GM23338 (cell line): Measurements from ENCODE around the gene EDNRB. TPM values are rescaled to one million over a fixed set of nuclear protein-coding genes. Genes with fewer than 3 reads are reported as not detected.

Source experiments
- ATAC-seq: fragments of 200-7000 bp; cut with Tn5 transposase; 3 replicates; pipeline ENCODE4 v1.9.1; 2020
- DNase-seq: peaks from one replicate; pipeline ENCODE4 v3.0.0-alpha.2; 2015; ENCODE audit warnings: low spot score
- H2AFZ ChIP-seq: fragments of 200-600 bp; sonication (generic); 2 replicates; pipeline ENCODE4 v1.8.0; 2016; ENCODE audit warnings: antibody characterized with exemption, mild to moderate bottlenecking, moderate library complexity
- H3F3A ChIP-seq: fragments of 200-600 bp; sonication (generic); replicated peaks from 2 replicates; pipeline ENCODE4 v1.8.0; 2017; ENCODE audit warnings: antibody characterized with exemption, mixed run types, low read depth
- H3K27ac ChIP-seq: fragments of 200-600 bp; sonication (generic); 2 replicates; pipeline ENCODE4 v1.6.1; 2016; ENCODE audit warnings: low read depth
- H3K27me3 ChIP-seq: fragments of 200-600 bp; sonication (generic); 2 replicates; pipeline ENCODE4 v1.8.0; 2016; ENCODE audit warnings: mild to moderate bottlenecking, mixed run types, moderate library complexity; ENCODE audit not compliant: insufficient read depth
- H3K36me3 ChIP-seq: fragments of 200-600 bp; sonication (generic); 2 replicates; pipeline ENCODE4 v1.8.0; 2016; ENCODE audit warnings: mild to moderate bottlenecking; ENCODE audit not compliant: insufficient read depth
- H3K4me1 ChIP-seq: fragments of 200-600 bp; sonication (generic); 2 replicates; pipeline ENCODE4 v1.8.0; 2016; ENCODE audit warnings: mild to moderate bottlenecking, moderate library complexity; ENCODE audit not compliant: insufficient read depth
- H3K4me2 ChIP-seq: fragments of 200-600 bp; sonication (generic); 2 replicates; pipeline ENCODE4 v1.7.1; 2017; ENCODE audit warnings: mixed run types
- H3K4me3 ChIP-seq: fragments of 200-600 bp; sonication (generic); 2 replicates; pipeline ENCODE4 v1.6.1; 2016; ENCODE audit warnings: mixed run types
- H3K79me2 ChIP-seq: fragments of 200-600 bp; sonication (generic); replicated peaks from 2 replicates; pipeline ENCODE4 v1.8.0; 2017; ENCODE audit warnings: mild to moderate bottlenecking; ENCODE audit not compliant: insufficient read depth
- H3K9me2 ChIP-seq: fragments of 200-600 bp; sonication (generic); 2 replicates; pipeline ENCODE4 v1.8.0; 2017; ENCODE audit not compliant: insufficient read depth
- H4K20me1 ChIP-seq: fragments of 200-600 bp; sonication (generic); replicated peaks from 2 replicates; pipeline ENCODE4 v1.8.0; 2017; ENCODE audit warnings: mild to moderate bottlenecking; ENCODE audit not compliant: insufficient read depth
- H3K27ac Mint-ChIP-seq: 2 replicates; pipeline ENCODE4 v1.8.0; 2020; ENCODE audit warnings: inconsistent platforms, mild to moderate bottlenecking, moderate library complexity, mixed read lengths
- H3K27me3 Mint-ChIP-seq: 3 replicates; pipeline ENCODE4 v1.8.0; 2022; ENCODE audit warnings: low read depth, mild to moderate bottlenecking, moderate library complexity, mixed read lengths, inconsistent platforms; ENCODE audit not compliant: insufficient read depth, poor library complexity
- H3K36me3 Mint-ChIP-seq: 3 replicates; pipeline ENCODE4 v1.8.0; 2021; ENCODE audit warnings: low read depth, mild to moderate bottlenecking, inconsistent platforms, moderate library complexity, mixed read lengths
- H3K4me1 Mint-ChIP-seq: 3 replicates; pipeline ENCODE4 v1.8.0; 2020; ENCODE audit warnings: mild to moderate bottlenecking, inconsistent platforms, mixed read lengths
- H3K4me3 Mint-ChIP-seq: 3 replicates; pipeline ENCODE4 v1.8.0; 2021; ENCODE audit warnings: moderate library complexity, mild to moderate bottlenecking, inconsistent platforms, mixed read lengths
- H3K9me3 Mint-ChIP-seq: 3 replicates; pipeline ENCODE4 v1.8.0; 2020; ENCODE audit warnings: moderate library complexity, mild to moderate bottlenecking, inconsistent platforms, mixed read lengths
- CREB1 ChIP-seq: fragments of 250-450 bp; sonication (Bioruptor Pico); IDR thresholded peaks from 2 replicates; pipeline ENCODE4 v1.5.0; 2020; ENCODE audit warnings: low read depth, mild to moderate bottlenecking, moderate library complexity
- ETS1 ChIP-seq: IDR thresholded peaks from 2 replicates; pipeline ENCODE4 v1.6.1; 2016; ENCODE audit warnings: antibody characterized with exemption
- EZH2phosphoT487 ChIP-seq: fragments of 200-600 bp; sonication (generic); IDR thresholded peaks from one replicate; pipeline ENCODE4 v1.8.1; 2018; ENCODE audit warnings: antibody characterized with exemption; ENCODE audit not compliant: unreplicated experiment
- JUNB ChIP-seq: IDR thresholded peaks from one replicate; pipeline ENCODE4 v1.6.1; 2016; ENCODE audit warnings: antibody characterized with exemption; ENCODE audit not compliant: unreplicated experiment
- POLR2AphosphoS5 ChIP-seq: IDR thresholded peaks from 2 replicates; pipeline ENCODE4 v1.6.1; 2016; ENCODE audit warnings: antibody characterized with exemption, low read depth
- STAT1 ChIP-seq: IDR thresholded peaks from one replicate; pipeline ENCODE4 v1.6.1; 2016; ENCODE audit warnings: antibody characterized with exemption; ENCODE audit not compliant: unreplicated experiment
- ZNF462 ChIP-seq: fragments of 250-450 bp; sonication (Bioruptor Pico); IDR thresholded peaks from 2 replicates; pipeline ENCODE4 v1.5.0; 2020; ENCODE audit warnings: mild to moderate bottlenecking, moderate library complexity
- polyA plus RNA-seq: library from polyadenylated mRNA; unstranded; fragments of >200 nt; fragmentation: Nextera tagmentation; extraction: Ambion mirVana; gene quantifications from 2 replicates; pipeline ENCODE4 v1.2.1, GENCODE V29; 2016
- total RNA-seq: library from RNA; depleted of rRNA; stranded (reverse); fragments of >200 nt; shearing (Covaris generic); gene quantifications from 2 replicates; pipeline ENCODE4 v1.2.3, GENCODE V29; 2014

Gene EDNRB
- total and polyA plus RNA-seq, 2 experiments from 2014 or later, result 27.9 to 28.9 TPM

DNA sequence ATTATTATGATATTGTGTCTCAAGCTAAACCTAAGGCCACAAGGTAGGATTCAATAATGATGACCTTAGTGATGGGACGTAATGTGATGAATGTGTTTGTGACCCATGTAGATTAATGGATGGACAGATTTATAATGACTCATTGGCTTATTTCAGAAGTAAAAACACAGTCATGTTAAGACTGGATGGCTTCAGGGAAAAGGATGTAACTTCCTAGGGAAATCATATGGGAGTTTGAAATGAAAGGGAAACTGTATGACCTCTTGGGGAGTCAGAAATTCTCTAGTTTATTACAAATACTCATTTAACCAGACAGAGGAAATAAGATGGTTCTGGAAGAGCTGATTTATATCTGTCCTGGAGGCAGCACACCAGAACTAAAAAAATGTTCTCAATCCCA lies 2.9 kb downstream of the EDNRB start:
- TF ChIP-seq ETS1 (no peak), CREB1 (CRISPR knock-in tag) (no peak), ZNF462 (CRISPR knock-in tag) (no peak), STAT1 (no peak), POLR2AphosphoS5 (no peak), JUNB (no peak), EZH2phosphoT487 (no peak)
- H3K4me3 ChIP-seq, result peak overlapping the region; percentile 77
- Mint-ChIP-seq H3K27ac (no peak overlapping the region), H3K27me3 (peaks cover 8% of the 10 kb centered on the region), H3K9me3 (no peaks in the 10 kb centered on the region), H3K36me3 (peaks cover 3% of the 10 kb centered on the region), H3K4me1 (peaks cover 29% of the 10 kb centered on the region; the same call in 2 of the 3 replicates), H3K4me3 (no peak overlapping the region; the same call in 2 of the 3 replicates)
- H3K27ac ChIP-seq, result no peak overlapping the region
- H3K79me2 ChIP-seq, result peaks cover 53% of the 10 kb centered on the region
- H3K4me2 ChIP-seq, result peak overlapping the region; percentile 95
- H3K4me1 ChIP-seq, result peaks cover 33% of the 10 kb centered on the region
- H4K20me1 ChIP-seq, result no peaks in the 10 kb centered on the region
- H3K27me3 ChIP-seq, result peaks cover 30% of the 10 kb centered on the region
- no peaks in the 10 kb centered on the region for H3K36me3 ChIP-seq
- no peak for ATAC-seq
- no peak for DNase-seq
- 0 out of 2 replicates have a peak, but pooled peaks cover 7% of the 10 kb centered on the region for H3F3A ChIP-seq
- H3K9me2 ChIP-seq, result peaks cover 11% of the 10 kb centered on the region; the same call in 1 of the 2 replicates
- no peak overlapping the region for H2AFZ ChIP-seq
